Ovary (tissue), 9 donors: ENCODE data around the gene KCNMA1. TPM values are rescaled to one million over a fixed set of nuclear protein-coding genes. Genes with fewer than 3 reads are reported as not detected.

Experiments
- DNase-seq, 5 donors: peaks; one replicate each; pipeline ENCODE4 v3.0.0-alpha.2; 2019 to 2020
- H3K27ac ChIP-seq, 2 donors: fragments of 200-600 bp; one replicate each; pipeline versions ENCODE4 v1.5.1 to v1.8.0; 2019 to 2022
- H3K27me3 ChIP-seq: fragments of 200-600 bp; one replicate; pipeline ENCODE4 v1.8.0; 2022
- H3K36me3 ChIP-seq: fragments of 200-600 bp; sonication (generic); one replicate; pipeline ENCODE4 v1.5.1; 2019
- H3K4me1 ChIP-seq: one replicate; pipeline ENCODE4 v1.8.1; 2013; ENCODE audit warnings: mild to moderate bottlenecking, moderate library complexity; ENCODE audit not compliant: insufficient read depth
- H3K4me3 ChIP-seq: fragments of 200-600 bp; sonication (generic); one replicate; pipeline ENCODE4 v1.5.1; 2017
- H3K9me3 ChIP-seq, 2 donors: fragments of 200-600 bp in 1 of 2; sonication (generic) in 1 of 2; one replicate each; pipeline versions ENCODE4 v1.5.1 to v1.8.1; 2013 to 2019; ENCODE audit warnings: mild to moderate bottlenecking in 1 of 2, moderate library complexity in 1 of 2
- CTCF ChIP-seq, 3 donors: fragments of 450-650 bp in 2 of 3; fragments of 200-600 bp in 1 of 3; IDR thresholded peaks; one replicate each; pipeline versions ENCODE4 v1.5.1 to v1.8.0; 2016 to 2022; ENCODE audit warnings: antibody characterized with exemption in 3 of 3, mild to moderate bottlenecking in 1 of 3
- EP300 ChIP-seq: sonication (generic); formaldehyde crosslinking; IDR thresholded peaks from one replicate; pipeline ENCODE4 v1.6.1; 2017; ENCODE audit warnings: antibody characterized with exemption
- POLR2A ChIP-seq: fragments of 450-650 bp; IDR thresholded peaks from one replicate; pipeline ENCODE4 v1.6.1; 2017; ENCODE audit warnings: antibody characterized with exemption, mild to moderate bottlenecking, moderate library complexity
- WGBS, 3 donors: extraction: QIAGEN DNeasy Blood & Tissue Kit in 1 of 3; methylation state at CpG; one replicate each; pipeline versions ENCODE4 v1.1.5 to v1.1.7; 2013 to 2017; 5-methylcytosine and 5-hydroxymethylcytosine counted together
- intact Hi-C, 4 donors: fragments of 100-400 bp; cut with DNase I; formaldehyde crosslinking; loops; one replicate each; pipeline versions ENCODE4 v1.11.0 to v1.15.1; 2022 to 2023
- polyA plus RNA-seq, 2 donors: library from polyadenylated mRNA; stranded (reverse); fragments of 200-250 nt in 1 of 2; fragments of 350-450 nt in 1 of 2; fragmentation: Illumina TruSeq in 1 of 2; extraction: RNeasy Lipid Tissue Mini Kit (QIAGEN cat#74804) in 1 of 2; gene quantifications; one replicate each; pipeline ENCODE4 v1.2.3, GENCODE V29; 2013 to 2014
- total RNA-seq, 7 donors: library from RNA; depleted of rRNA in 2 of 7; stranded (reverse); fragments of >200 nt in 2 of 7; fragmentation: NEBNext Ultra II Directional in 3 of 7; extraction: Animal tissue kit (Norgen Biotek cat#: 25700) in 3 of 7; gene quantifications; one replicate each; pipeline versions ENCODE4 v1.1.0 to v1.2.4, GENCODE V29; 2016 to 2023
- donor health status: DM: no; HTN: no; CAD: no; lungs with moderate emphysema.
- donor health status: DM: no; HTN: no; CAD: no.
- donor health status: Bipolar disorder and iron deficiency.
- donor health status: DM: yes; HTN: yes; CAD: no.
- donor health status: DM: no; HTN: no; CAD: no.
- donor health status: DM: yes; HTN: yes; CAD: no.

The KCNMA1 gene
- total and polyA plus RNA-seq, 9 donors = 7.0 to 83.8 (median 25.1) TPM

- H3K4me1 ChIP-seq = no peaks in the 10 kb centered on the region
- no peak overlapping the region for H3K27ac ChIP-seq
- intact Hi-C loops = no loop called here
- H3K36me3 ChIP-seq = no peaks in the 10 kb centered on the region
- no peaks in the 10 kb centered on the region for H3K27me3 ChIP-seq
- no peaks in the 10 kb centered on the region for H3K9me3 ChIP-seq
- H3K4me3 ChIP-seq = no peak overlapping the region
- WGBS, 3 donors = 72 to 74% (median 73%) methylated on average over 2 of the region's 2 CpGs
- TF ChIP-seq EP300 = no peak
- TF ChIP-seq POLR2A = no peak
- TF ChIP-seq CTCF (IDR thresholded peaks at IDR 0.05) = no peak
- DNase-seq = no peak
These were observed 576.7 kb downstream of the KCNMA1 start for GRCh38 chr10:77060913-77061312.

DNA sequence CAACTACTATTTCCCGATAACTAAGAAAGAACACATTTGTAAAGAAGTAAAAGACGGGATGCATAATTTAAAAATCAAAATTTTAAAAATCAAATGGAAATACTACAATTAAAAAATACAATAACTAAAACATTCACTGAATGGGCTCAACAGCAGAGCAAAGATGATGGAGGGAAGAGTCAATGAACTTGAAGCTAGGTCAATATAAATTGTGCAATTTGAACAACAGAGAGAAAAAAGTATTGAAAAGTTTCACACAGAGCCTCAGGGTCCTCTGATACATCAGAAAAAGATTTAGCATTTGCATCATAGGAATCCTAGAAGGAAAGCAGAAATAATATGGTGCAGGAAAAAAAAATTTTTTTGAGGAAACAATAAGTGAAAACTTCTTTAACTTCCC lies 581.0 kb downstream of the KCNMA1 start:
- intact Hi-C loops = no loop called here

GRCh38 chr10:77052593-77052992 lies 585.0 kb downstream of the KCNMA1 start:
- intact Hi-C loops = no loop called here
- no peaks in the 10 kb centered on the region for H3K36me3 ChIP-seq
- H3K4me1 ChIP-seq = no peaks in the 10 kb centered on the region
- no peak for DNase-seq
- H3K4me3 ChIP-seq = no peak overlapping the region
- 92 to 95% (median 93%) methylated on average over 2 of the region's 2 CpGs for WGBS, 3 donors
- H3K27ac ChIP-seq = no peak overlapping the region
- TF ChIP-seq POLR2A (no peak), CTCF (IDR thresholded peaks at IDR 0.05) (no peak), EP300 (no peak)
- H3K27me3 ChIP-seq = no peaks in the 10 kb centered on the region
- no peaks in the 10 kb centered on the region for H3K9me3 ChIP-seq

More for the DNA sequence above, 581.0 kb downstream of the KCNMA1 start:
- TF ChIP-seq POLR2A (no peak), CTCF (IDR thresholded peaks at IDR 0.05) (no peak), EP300 (no peak)
- 94 to 98% (median 98%) methylated on average over 2 of the region's 2 CpGs for WGBS, 3 donors
- no peaks in the 10 kb centered on the region for H3K4me1 ChIP-seq
- no peak overlapping the region for H3K27ac ChIP-seq
- no peak for DNase-seq
- no peak overlapping the region for H3K4me3 ChIP-seq
- no peaks in the 10 kb centered on the region for H3K27me3 ChIP-seq
- H3K36me3 ChIP-seq = no peaks in the 10 kb centered on the region
- no peaks in the 10 kb centered on the region for H3K9me3 ChIP-seq

DNA sequence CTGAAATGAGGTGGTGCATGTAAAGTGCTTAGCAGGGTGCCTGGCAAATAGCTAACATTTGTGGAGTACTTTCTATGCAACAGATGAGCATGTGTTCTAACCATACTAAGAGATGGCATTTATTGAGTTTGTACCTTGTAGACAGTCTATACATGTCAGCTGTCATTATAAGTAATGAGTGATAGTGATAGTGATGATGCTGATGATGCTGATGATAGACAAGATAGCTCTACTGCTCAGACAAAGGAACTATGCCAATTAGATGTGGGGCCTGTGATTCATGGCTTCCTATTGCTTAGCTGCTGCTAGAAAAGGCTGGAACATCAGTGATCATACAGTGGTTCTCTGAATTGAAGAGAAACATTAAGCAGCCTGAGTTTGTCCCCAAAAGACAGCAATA lies 585.8 kb downstream of the KCNMA1 start:
- no peaks in the 10 kb centered on the region for H3K4me1 ChIP-seq
- H3K27ac ChIP-seq = no peak overlapping the region
- H3K9me3 ChIP-seq = no peaks in the 10 kb centered on the region
- no peak overlapping the region for H3K4me3 ChIP-seq
- no peaks in the 10 kb centered on the region for H3K36me3 ChIP-seq
- TF ChIP-seq EP300 = no peak
- TF ChIP-seq POLR2A = no peak
- no peak for TF ChIP-seq CTCF (IDR thresholded peaks at IDR 0.05)
- DNase-seq = no peak
- intact Hi-C loops = no loop called here
- no peaks in the 10 kb centered on the region for H3K27me3 ChIP-seq

DNA sequence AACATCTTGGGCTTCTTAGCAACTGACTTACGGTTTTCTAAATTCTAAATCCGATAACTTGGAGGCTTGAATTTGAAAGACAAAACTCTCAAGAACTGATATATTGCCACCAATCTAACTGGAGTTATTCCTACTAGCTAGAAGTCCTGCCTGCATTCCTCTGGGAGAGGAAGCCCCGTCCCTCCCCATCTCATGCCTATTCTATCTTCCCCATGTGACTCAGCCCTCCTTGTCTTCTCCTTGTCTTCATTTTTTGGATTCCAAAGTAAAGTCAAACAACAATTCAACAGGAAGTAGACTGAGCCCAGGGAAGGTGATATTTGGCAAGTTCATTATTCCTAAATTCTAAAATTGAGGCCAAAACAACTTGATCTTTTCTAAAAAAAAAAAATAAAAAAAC lies 587.7 kb downstream of the KCNMA1 start:
- H3K4me1 ChIP-seq = no peaks in the 10 kb centered on the region
- 62 to 74% (median 64%) methylated on average over 3 of the region's 3 CpGs for WGBS, 3 donors

More for the DNA sequence above, 587.7 kb downstream of the KCNMA1 start:
- Histone ChIP-seq H3K4me3 (no peak overlapping the region), H3K9me3 (no peaks in the 10 kb centered on the region), H3K36me3 (no peaks in the 10 kb centered on the region), H3K27ac (no peak overlapping the region), H3K27me3 (no peaks in the 10 kb centered on the region)
- DNase-seq = no peak
- intact Hi-C loops = no loop called here
- TF ChIP-seq EP300 = no peak
- TF ChIP-seq POLR2A = no peak
- TF ChIP-seq CTCF (IDR thresholded peaks at IDR 0.05) = no peak
